ENCODE results near the gene MAFG. TPM values are rescaled to one million over a fixed set of nuclear protein-coding genes. Genes with fewer than 3 reads are reported as not detected.

Gene MAFG
- total RNA-seq, 1 donor from 2014 or later: 10.4 TPM

DNA sequence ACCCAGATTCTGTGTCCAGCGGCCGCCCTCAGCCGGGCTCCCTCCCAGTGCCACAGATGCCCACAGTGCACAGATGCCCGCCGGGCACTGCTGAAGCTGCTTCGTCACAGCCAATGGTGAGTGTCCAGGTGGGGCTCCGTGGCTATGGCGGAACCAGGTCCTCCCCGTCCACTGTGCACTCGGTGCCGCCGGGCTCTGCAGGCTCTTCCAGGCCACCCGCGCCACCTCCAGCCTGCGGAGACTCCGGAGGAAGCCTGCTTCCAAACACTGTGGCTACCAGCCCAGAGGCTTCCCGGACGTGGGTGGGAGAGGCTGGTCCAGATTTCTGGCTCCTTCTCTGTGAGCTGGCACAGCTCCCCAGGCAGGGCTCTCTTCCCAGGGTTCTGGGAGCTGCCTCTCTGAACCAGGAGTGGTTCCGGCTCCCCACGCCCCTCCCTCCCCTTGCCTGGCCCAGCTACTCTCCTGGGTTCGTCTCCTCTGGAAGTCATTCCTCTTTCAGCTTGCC lies 12.4 kb upstream of the MAFG start:
- DNase-seq (ENCODE audit: low read depth in 2 of 2): no peak

GRCh38 chr17:81939218-81939617 lies 11.7 kb upstream of the MAFG start:
- no peak for DNase-seq (ENCODE audit: low read depth in 2 of 2)

DNA sequence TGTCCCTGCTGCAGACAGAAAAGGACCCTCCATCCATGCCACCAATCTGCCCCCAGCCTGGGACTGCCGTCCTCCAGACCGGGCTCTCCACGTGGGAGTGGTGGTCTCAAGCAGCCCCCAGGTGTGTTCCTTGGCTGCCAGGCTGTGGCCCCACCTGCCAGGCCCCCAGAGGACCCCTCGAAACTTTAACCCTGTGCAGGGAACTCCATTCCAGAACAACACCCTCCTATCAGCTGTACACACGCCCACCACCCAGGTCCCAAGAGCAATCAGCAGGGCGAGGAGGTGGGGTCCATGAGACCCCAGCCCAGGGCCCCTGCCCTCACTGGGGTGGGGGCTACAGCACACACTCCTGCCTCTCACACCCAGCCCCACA lies 8.2 kb upstream of the MAFG start:
- no peak for DNase-seq (ENCODE audit: low read depth in 2 of 2)

GRCh38 chr17:81934850-81935708 lies 7.5 kb upstream of the MAFG start:
- DNase-seq (ENCODE audit: low read depth in 2 of 2): no peak

DNA sequence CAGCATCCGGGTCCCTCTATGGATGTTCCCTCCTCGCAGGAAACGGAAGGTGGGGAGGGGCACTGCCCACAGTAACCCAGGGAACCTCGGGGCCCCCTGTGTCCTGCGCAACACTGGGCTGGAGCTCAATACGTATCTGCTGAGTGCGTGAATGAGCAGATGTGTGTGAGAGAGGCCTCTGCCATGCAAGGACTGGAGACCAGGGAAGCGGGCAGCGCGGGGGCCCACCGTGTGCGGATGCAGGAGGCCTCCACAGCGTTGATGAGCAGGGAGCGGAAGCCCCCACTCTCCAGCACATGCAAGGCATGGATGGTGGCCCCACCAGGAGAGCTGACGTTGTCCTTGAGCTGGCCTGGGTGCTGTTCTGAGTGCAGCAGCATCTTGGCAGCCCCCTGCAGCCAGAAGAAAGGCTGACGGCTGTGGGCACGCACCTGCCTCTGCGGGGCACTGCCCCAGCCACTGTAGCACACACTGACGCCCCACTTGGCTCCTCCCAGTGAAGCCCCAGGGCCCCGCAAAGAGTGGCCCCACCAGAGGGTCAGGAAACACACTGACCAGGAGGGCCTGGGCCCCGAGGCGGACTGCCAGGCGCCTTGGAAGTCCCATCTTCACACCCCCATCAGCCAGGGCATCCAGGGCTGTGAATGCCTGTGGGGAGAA lies 6.7 kb upstream of the MAFG start:
- DNase-seq (ENCODE audit: low read depth in 2 of 2): no peak

DNA sequence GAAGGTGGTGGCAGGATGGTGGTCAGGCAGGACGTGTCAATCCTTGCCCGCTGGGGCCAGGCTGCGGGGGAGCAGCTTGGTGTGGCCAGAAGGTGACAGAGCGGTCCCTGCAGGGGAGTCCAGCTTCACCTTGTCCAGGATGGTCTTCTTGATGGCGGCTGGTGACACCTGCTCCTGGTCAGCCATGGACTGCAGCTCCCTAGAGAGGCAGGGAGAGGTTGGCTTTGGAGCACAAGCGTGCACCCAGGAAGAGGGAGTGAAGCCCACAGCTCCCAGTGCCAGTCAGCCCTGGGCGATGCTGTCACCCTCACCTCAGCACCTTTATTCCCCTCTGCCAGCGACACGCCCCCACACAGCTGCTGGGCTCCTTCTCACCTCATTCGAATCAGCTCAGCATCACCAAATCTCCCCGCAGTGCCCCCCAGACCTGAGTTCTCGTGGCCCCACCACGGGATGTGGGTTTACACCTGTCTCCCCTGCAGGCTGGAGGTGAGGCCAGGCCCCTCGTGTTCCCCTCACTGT lies 5.7 kb upstream of the MAFG start:
- DNase-seq (ENCODE audit: low read depth in 2 of 2): no peak

DNA sequence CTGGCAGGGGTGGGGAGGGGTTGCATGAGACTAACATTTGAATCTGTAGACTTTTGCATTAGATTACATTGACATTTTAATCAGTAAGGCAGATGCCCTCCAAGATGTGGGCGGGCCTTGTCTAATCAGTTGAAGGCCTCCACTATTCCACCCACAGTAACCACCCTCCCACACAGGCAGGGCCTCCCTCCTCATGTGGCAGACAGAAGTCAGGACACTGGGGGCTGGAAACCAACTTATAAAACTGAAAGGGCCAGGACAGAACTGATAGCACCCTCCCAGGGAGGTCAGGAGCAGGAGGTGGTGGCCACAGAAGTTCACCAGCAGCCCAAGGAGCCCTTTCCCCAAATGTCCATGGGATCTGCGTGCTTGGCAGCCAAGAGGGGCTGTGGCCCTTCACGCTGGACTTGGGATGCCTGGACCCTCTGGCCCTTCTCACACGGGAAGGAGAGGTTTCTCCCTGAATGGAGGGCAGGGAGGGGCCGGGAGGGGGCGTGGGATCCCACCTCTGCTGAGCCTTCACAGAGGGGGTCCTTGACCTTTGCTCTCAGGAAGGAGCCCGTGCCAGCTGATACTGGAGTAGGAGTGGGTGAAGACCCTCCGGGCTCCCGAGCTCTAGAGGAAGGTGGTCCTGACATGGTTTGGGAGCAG lies 4.9 kb upstream of the MAFG start:
- no peak for DNase-seq (ENCODE audit: low read depth in 2 of 2)

- no peak for DNase-seq (ENCODE audit: low read depth in 2 of 2)
These were observed 4.2 kb upstream of the MAFG start for GRCh38 chr17:81931557-81932332.

GRCh38 chr17:81931189-81931556 lies 3.6 kb upstream of the MAFG start:
- no peak for DNase-seq (ENCODE audit: low read depth in 2 of 2)

DNA sequence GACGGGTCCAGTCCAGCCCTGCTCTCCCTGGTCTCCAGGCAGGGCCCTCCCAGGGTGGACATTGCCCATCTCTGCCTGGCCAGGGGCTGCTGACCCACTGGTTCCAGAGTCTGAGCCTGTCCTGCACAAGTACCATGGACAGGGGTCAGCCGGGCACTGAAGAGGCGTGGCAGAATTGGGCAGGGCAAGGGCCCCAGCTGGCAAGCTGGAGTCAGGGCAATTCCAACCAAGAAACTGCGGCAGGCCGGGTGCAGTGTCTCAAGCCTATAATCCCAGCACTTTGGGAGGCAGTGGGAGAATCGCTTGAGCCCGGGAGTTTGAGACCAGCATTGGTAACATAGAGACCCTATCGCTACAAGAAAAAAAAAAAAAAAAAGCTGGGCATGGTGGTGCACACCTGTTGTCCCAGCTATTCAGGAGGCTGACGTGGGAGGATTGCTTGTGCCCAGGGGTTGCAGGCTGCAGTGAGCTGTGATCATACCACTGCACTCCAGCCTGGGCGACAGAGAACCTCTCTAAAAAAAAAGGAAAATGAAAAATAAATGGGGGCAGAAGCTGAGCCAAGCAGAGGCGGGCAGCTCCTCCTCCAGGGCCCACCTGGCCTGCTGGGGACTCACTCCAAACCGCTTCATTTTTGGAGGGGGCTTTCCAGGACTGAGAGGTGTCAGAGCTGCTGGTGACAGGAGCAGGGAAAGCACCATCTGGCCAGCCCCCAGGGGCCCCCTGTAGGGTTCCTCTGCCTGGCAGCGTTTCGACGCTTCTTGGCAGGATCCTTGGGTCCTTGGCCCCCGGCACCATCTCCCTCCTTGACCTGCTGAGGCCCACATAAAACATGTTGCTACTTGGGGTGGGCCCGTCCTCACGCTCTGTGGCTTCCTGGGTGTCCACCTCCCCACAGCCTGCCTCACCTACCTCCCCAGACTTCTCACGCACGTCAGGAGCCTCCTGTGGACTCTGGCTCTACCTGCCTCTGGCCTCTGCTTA lies 2.9 kb upstream of the MAFG start:
- DNase-seq (ENCODE audit: low read depth in 2 of 2): no peak

- no peak for DNase-seq (ENCODE audit: low read depth in 2 of 2)
These were observed 2.0 kb upstream of the MAFG start for GRCh38 chr17:81929253-81930141.

- DNase-seq (ENCODE audit: low read depth in 2 of 2): no peak
These were observed 1.2 kb upstream of the MAFG start for GRCh38 chr17:81928544-81929252.

DNA sequence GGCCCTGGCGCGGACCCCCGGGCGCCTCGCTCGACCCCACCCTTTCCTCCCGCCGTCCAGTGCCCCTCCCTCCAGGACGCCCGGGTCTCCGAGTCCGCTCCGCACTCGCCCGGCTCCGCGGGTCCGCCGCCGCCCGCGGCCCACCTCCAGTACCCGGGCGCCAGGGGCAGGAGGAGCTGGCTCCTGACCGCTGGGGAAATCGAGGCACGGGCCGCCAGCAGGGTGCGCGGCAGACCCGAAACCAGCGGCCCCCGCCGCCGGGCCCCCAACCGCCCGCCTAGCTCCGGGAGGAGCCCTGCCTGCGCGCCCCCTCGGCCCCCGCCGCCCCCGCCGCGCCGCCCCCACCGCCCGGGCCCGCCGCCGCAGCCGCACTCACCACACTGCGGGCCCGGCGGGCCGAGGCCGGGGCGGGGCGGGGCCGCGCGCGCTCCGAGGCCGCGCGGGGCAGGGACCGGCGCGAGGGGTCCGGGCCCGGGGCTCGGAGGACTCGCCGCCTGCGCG lies 333 bp downstream of the MAFG start:
- no peak for DNase-seq (ENCODE audit: low read depth in 2 of 2)

DNA sequence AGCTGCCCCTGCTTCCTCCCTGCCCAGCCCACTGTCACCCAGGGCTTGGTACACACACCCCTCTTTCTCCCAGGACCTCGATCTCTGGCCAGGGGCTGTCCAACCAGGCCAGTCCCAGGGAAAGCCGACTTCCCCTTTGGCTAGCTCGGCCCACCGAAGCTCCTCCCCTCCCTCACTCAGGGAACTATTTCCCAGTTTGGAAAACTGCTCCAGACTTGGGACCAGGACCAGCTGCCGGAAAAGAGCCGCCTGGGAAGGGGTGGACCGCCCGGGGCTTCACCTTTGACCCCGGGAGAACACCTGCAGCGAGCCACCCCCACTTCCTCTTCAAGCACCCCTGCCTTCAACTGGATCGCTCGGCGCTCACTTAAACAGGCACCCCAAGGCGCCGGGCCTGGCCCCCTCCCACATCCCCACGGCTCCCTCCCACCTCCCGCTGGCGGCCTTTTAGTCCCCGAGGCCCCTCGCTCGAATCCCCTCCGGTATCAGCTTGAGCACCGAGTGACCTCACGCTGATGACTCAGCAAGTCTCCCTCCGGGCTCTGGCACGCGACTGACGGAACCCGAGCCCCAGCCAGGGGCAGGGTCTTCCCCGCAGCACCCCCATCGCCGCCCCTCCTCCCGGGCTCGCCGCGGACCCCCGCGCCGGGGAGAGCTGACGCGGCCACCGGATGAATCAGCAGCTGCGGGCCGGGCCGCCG lies 934 bp downstream of the MAFG start:
- DNase-seq (ENCODE audit: low read depth in 2 of 2): peak; percentile 66 to 87

DNA sequence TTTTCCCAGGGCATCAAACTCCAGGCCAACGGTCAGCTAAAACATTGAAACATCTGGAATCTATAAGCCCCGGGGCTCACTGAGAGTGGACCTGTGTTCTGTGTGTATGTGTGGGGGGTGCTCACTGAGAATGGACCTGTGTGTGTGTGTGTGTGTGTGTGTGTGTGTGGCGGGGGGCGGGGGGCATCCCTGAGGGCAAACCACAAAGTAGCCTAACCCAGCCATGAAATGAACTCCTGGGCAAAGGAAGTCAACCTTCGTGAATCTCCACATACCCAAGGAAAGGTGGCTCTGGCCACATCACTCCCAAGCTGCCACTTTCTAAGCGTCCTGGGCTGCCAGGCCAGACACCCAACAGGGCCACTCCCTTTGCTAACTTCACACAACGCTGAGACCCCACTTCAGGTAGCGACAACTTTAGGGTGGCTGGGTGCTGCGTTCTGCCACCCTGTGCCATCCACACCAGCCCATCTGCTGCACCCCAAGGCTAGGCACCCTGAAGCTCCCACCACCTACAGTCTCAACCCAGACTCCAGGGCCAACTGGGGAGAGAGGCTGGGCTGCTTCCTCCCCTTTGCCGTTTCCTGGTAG lies 1.6 kb downstream of the MAFG start:
- DNase-seq (ENCODE audit: low read depth in 2 of 2): no peak

DNA sequence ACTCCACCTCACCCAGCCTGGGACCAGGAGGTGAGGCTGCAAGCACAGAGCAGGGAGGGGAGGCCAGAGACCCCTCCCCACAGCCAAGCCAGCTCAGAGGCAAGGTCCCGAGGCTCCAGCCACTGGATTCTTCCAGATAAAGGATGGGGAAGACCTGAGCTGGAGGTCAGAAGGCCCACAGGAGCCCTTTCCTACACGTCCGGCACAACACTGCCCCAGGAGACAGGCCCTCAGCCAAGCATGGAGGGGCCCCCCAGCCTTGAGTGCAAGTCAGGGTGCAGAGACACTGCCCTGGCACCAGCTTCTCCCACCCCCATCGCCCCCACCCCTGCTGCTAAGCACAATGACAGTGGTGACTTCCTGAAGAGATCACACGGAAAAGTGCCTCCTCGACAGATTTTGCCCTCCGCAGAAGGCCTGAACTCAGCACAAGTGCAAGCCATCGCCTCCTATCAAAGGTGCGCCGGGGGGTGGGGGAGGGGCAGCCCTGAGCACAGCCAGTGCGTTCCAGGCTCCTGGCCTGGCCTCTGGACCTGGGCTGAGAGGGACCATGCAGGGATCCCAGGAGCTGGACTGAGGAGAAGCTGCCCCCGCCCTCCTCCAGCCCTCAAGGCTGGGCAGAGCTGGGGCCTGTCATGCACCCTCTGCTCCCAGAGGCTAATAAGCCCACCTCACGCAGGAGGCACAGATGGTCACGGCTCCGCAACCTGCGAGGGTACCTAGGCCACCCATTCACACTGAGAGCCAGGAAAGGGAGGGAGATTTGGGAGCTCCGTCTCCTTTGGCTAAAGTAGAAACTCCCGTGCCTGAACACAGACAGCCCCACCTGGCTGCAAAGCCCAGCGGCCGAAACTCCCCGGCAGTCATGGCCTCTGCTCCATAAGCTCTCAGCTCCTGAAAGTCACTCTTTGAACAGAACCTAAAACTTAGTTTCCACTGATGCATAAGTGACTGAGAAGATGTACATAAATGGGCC lies 2.7 kb downstream of the MAFG start:
- DNase-seq (ENCODE audit: low read depth in 2 of 2): no peak
